ENCODE results near the gene GLCCI1. TPM values are rescaled to one million over a fixed set of nuclear protein-coding genes. Genes with fewer than 3 reads are reported as not detected.

The GLCCI1 gene
- polyA plus RNA-seq, 1 donor from 2014 or later, result 37.2 TPM

DNA sequence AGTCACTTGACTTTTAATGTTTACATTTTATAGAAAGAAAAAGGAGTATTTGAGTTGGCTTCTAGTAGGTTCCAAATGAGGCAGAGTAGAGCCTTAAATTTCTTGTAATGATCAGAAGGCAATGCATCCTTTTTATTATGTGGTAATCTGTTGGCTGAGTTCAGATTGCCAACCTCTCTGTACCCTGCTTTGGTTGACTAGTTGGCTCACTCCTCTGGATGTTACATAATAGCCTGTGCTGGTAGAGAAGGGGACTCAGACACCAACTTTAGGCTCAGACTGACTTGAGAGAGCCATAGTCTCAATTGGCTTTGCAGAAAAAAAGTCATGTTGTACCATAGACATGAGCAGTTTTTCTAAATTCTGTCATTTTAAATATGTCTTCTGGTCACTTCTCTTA is 46.8 kb upstream of the GLCCI1 start:
- Histone ChIP-seq H3K36me3 (ENCODE audit: insufficient read depth, low read length) (no peaks in the 10 kb centered on the region), H3K4me2 (ENCODE audit: low read length) (no peak overlapping the region), H3K9ac (ENCODE audit: low read length) (no peak overlapping the region), H3K9me2 (ENCODE audit: insufficient read depth, low read length) (no peaks in the 10 kb centered on the region), H3F3A (ENCODE audit: insufficient read depth, low read length, poor library complexity, severe bottlenecking) (no peaks in the 10 kb centered on the region), H2AFZ (ENCODE audit: low read depth, low read length) (no peak overlapping the region), H3K9me3 (ENCODE audit: low read length) (no peaks in the 10 kb centered on the region), H3K79me2 (replicated peaks; ENCODE audit: insufficient read depth, low read length) (no peaks in the 10 kb centered on the region), H3K4me3 (ENCODE audit: low read length) (no peak overlapping the region), H3K27ac (ENCODE audit: low read length) (no peak overlapping the region), H4K20me1 (ENCODE audit: insufficient read depth) (no peaks in the 10 kb centered on the region), H3K27me3 (ENCODE audit: insufficient read depth, low read depth, low read length) (no peaks in the 10 kb centered on the region)
- no peak for TF ChIP-seq REST (IDR thresholded peaks at IDR 0.05; ENCODE audit: borderline replicate concordance)
- no peak for TF ChIP-seq POLR2AphosphoS5 (IDR thresholded peaks at IDR 0.05)
- no peak for TF ChIP-seq EP300 (conservative IDR thresholded peaks at IDR 0.05; ENCODE audit: poor library complexity, severe bottlenecking)
- no peak for TF ChIP-seq MXI1 (conservative IDR thresholded peaks at IDR 0.05; ENCODE audit: poor library complexity, severe bottlenecking)
- no peak for TF ChIP-seq EZH2 (IDR thresholded peaks at IDR 0.05; ENCODE audit: borderline replicate concordance, insufficient read depth, low read length, poor library complexity, severe bottlenecking)
- no peak for TF ChIP-seq CTCF (IDR thresholded peaks at IDR 0.05; ENCODE audit: poor library complexity, severe bottlenecking)
- TF ChIP-seq RAD21 (conservative IDR thresholded peaks at IDR 0.05), result no peak
- TF ChIP-seq SMC3 (conservative IDR thresholded peaks at IDR 0.05; ENCODE audit: poor library complexity), result no peak
- no peak for TF ChIP-seq TAF1 (IDR thresholded peaks at IDR 0.05; ENCODE audit: low read depth)

DNA sequence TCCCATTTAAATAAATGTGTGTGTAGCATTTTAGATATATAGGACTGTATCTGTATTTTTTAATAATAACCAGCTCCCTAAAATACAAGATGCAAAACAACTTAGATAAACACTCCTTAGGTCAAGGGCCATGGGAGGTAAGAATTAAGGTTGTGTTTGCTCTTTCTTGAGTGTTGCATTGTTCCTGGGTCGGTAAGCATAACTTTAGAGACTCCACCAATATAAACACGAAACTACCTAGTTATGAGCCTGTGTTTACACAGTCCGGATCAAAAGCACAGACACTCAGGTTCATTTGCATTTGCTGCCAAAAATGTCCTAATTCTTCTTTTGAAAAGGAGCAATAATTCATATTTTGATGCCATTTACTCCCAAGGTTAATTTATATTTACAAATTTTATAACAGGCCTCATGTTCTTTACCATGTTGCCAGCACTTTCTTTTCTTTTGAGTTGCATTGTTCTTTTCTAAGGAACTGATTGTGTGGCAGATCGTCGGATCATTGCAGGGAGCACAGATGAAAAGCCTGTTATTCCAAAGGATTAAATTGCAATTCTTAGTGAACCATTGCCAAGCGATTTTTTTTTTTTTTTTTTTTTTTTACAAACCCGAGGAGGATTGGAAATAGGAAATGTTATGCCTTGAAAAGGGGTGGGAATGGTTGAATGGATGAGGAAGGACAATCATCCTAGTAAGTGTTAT is 45.8 kb upstream of the GLCCI1 start:
- H3K4me2 ChIP-seq (ENCODE audit: low read length), result no peak overlapping the region
- no peaks in the 10 kb centered on the region for H3K27me3 ChIP-seq (ENCODE audit: insufficient read depth, low read depth, low read length)
- no peak overlapping the region for H2AFZ ChIP-seq (ENCODE audit: low read depth, low read length)
- H3K4me3 ChIP-seq (ENCODE audit: low read length), result no peak overlapping the region
- no peaks in the 10 kb centered on the region for H3K36me3 ChIP-seq (ENCODE audit: insufficient read depth, low read length)
- H3F3A ChIP-seq (ENCODE audit: insufficient read depth, low read length, poor library complexity, severe bottlenecking), result no peaks in the 10 kb centered on the region
- H3K9me3 ChIP-seq (ENCODE audit: low read length), result no peaks in the 10 kb centered on the region
- H4K20me1 ChIP-seq (ENCODE audit: insufficient read depth), result no peaks in the 10 kb centered on the region
- no peak overlapping the region for H3K27ac ChIP-seq (ENCODE audit: low read length)
- H3K9ac ChIP-seq (ENCODE audit: low read length), result no peak overlapping the region
- H3K9me2 ChIP-seq (ENCODE audit: insufficient read depth, low read length), result no peaks in the 10 kb centered on the region
- no peak for TF ChIP-seq POLR2AphosphoS5 (IDR thresholded peaks at IDR 0.05)
- no peak for TF ChIP-seq CTCF (IDR thresholded peaks at IDR 0.05; ENCODE audit: poor library complexity, severe bottlenecking)
- TF ChIP-seq RAD21 (conservative IDR thresholded peaks at IDR 0.05), result no peak
- TF ChIP-seq TAF1 (IDR thresholded peaks at IDR 0.05; ENCODE audit: low read depth), result no peak
- no peak for TF ChIP-seq MXI1 (conservative IDR thresholded peaks at IDR 0.05; ENCODE audit: poor library complexity, severe bottlenecking)
- TF ChIP-seq REST (IDR thresholded peaks at IDR 0.05; ENCODE audit: borderline replicate concordance), result no peak
- no peak for TF ChIP-seq EZH2 (IDR thresholded peaks at IDR 0.05; ENCODE audit: borderline replicate concordance, insufficient read depth, low read length, poor library complexity, severe bottlenecking)
- no peak for TF ChIP-seq EP300 (conservative IDR thresholded peaks at IDR 0.05; ENCODE audit: poor library complexity, severe bottlenecking)
- TF ChIP-seq SMC3 (conservative IDR thresholded peaks at IDR 0.05; ENCODE audit: poor library complexity), result no peak
- no peaks in the 10 kb centered on the region for H3K79me2 ChIP-seq (replicated peaks; ENCODE audit: insufficient read depth, low read length)
